ENCODE data around the gene MAP7D2.

DNA sequence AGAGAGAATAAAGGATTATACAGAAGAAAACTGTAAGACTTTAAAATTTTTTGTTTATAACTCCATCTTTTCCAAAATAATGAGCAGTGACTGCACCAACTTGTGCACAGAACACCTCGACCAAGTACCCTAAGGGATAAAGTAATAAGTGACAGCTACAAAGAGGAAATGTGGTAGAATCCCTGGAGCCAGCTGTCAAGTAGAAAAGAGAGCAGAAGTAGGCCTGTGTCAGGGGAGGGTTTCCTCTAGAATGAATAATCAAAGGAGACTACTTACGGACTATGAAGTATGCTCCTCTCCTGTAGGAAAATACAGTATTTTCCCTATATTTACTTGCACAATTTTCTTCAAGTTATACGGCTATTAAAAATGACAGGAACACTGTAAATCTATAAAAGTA lies 23.7 kb upstream of the MAP7D2 start:
- TF ChIP-seq, protein P1, sequence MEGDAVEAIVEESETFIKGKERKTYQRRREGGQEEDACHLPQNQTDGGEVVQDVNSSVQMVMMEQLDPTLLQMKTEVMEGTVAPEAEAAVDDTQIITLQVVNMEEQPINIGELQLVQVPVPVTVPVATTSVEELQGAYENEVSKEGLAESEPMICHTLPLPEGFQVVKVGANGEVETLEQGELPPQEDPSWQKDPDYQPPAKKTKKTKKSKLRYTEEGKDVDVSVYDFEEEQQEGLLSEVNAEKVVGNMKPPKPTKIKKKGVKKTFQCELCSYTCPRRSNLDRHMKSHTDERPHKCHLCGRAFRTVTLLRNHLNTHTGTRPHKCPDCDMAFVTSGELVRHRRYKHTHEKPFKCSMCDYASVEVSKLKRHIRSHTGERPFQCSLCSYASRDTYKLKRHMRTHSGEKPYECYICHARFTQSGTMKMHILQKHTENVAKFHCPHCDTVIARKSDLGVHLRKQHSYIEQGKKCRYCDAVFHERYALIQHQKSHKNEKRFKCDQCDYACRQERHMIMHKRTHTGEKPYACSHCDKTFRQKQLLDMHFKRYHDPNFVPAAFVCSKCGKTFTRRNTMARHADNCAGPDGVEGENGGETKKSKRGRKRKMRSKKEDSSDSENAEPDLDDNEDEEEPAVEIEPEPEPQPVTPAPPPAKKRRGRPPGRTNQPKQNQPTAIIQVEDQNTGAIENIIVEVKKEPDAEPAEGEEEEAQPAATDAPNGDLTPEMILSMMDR (IDR thresholded peaks at IDR 0.05; ENCODE audit: low read length): no peak
- TF ChIP-seq EZH2phosphoT487 (IDR thresholded peaks at IDR 0.05; ENCODE audit: low read length) (no peak), EZH2 (optimal IDR thresholded peaks at IDR 0.05; ENCODE audit: low read depth, low read length) (no peak)

Data from MM.1S (cell line).